KMS-11 (cell line): ENCODE measurements around the gene KMT2E.

Experiments
- H2AFZ ChIP-seq: fragments of 200-600 bp; sonication (generic); 2 replicates; pipeline ENCODE4 v1.6.1; 2016; ENCODE audit warnings: antibody characterized with exemption, mixed run types, low read depth
- H3K27ac ChIP-seq: fragments of 200-600 bp; sonication (generic); 2 replicates; pipeline ENCODE4 v1.6.1; 2016; ENCODE audit warnings: mild to moderate bottlenecking, mixed run types
- H3K27me3 ChIP-seq: fragments of 200-600 bp; sonication (generic); 2 replicates; pipeline ENCODE4 v1.6.1; 2017; ENCODE audit warnings: mild to moderate bottlenecking, low read depth, mixed run types, moderate library complexity; ENCODE audit not compliant: insufficient read depth
- H3K36me3 ChIP-seq: fragments of 200-600 bp; sonication (generic); 2 replicates; pipeline ENCODE4 v1.6.1; 2017; ENCODE audit warnings: mild to moderate bottlenecking, mixed run types; ENCODE audit not compliant: insufficient read depth
- H3K4me1 ChIP-seq: fragments of 200-600 bp; sonication (generic); 2 replicates; pipeline ENCODE4 v1.6.1; 2016; ENCODE audit warnings: mild to moderate bottlenecking, low read depth, mixed run types; ENCODE audit not compliant: poor library complexity, severe bottlenecking
- H3K4me2 ChIP-seq: fragments of 200-600 bp; sonication (generic); 2 replicates; pipeline ENCODE4 v1.7.0; 2016; ENCODE audit warnings: mild to moderate bottlenecking, mixed run types
- H3K4me3 ChIP-seq: fragments of 200-600 bp; sonication (generic); IDR thresholded peaks from 2 replicates; pipeline ENCODE4 v1.6.1; 2017; ENCODE audit warnings: low read depth, low read length, mixed read lengths; ENCODE audit not compliant: insufficient read depth
- H3K79me2 ChIP-seq: fragments of 200-600 bp; sonication (generic); 2 replicates; pipeline ENCODE4 v1.6.1; 2016; ENCODE audit warnings: low read depth, mixed run types; ENCODE audit not compliant: insufficient read depth
- H3K9ac ChIP-seq: fragments of 200-600 bp; sonication (generic); 2 replicates; pipeline ENCODE4 v1.6.1; 2016; ENCODE audit warnings: mild to moderate bottlenecking, mixed run types
- H4K20me1 ChIP-seq: fragments of 200-600 bp; sonication (generic); 2 replicates; pipeline ENCODE4 v1.6.1; 2016; ENCODE audit warnings: mild to moderate bottlenecking, mixed run types; ENCODE audit not compliant: insufficient read depth
- CTCF ChIP-seq: fragments of 200-600 bp; sonication (generic); conservative IDR thresholded peaks from 2 replicates; pipeline ENCODE4 v1.6.1; 2017; ENCODE audit warnings: low read depth, mild to moderate bottlenecking, antibody characterized with exemption, low read length, moderate library complexity, mixed read lengths

KMT2E gene

GRCh38 chr7:104967595-104967994, 46.4 kb upstream of the KMT2E start:
- TF ChIP-seq CTCF, result no peak
- Histone ChIP-seq H3K36me3 (no peaks in the 10 kb centered on the region), H3K27ac (no peak overlapping the region), H3K27me3 (no peaks in the 10 kb centered on the region), H4K20me1 (no peaks in the 10 kb centered on the region), H2AFZ (no peak overlapping the region), H3K4me1 (peaks cover 70% of the 10 kb centered on the region), H3K79me2 (no peaks in the 10 kb centered on the region), H3K4me3 (no peak overlapping the region), H3K4me2 (no peak overlapping the region), H3K9ac (no peak overlapping the region)

- Histone ChIP-seq H3K4me1 (peaks cover 60% of the 10 kb centered on the region), H3K4me2 (no peak overlapping the region), H3K9ac (no peak overlapping the region), H4K20me1 (no peaks in the 10 kb centered on the region), H3K27ac (no peak overlapping the region), H3K27me3 (no peaks in the 10 kb centered on the region), H2AFZ (no peak overlapping the region), H3K36me3 (no peaks in the 10 kb centered on the region), H3K4me3 (no peak overlapping the region), H3K79me2 (no peaks in the 10 kb centered on the region)
- TF ChIP-seq CTCF, result no peak
Observed at GRCh38 chr7:104968648-104969047, 45.4 kb upstream of the KMT2E start.

DNA sequence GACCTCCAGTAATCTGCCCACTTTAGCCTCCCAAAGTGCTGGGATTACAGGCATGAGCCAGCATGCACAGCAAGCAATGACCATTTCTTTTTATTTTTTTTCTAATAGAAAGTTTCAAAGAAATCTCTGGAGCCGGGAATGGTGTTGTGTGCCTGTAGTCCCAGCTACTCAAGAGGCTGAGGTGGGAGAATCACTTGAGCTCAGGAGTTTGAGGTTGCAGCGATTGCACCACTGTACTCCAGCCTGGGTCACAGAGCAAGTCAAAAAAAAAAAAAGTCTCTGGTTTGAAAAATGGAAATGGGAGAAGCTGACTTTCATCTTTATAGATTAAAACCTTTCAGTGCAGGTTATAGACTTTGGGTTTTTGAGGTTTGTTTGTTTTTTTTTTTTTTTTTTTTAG, 44.8 kb upstream of the KMT2E start:
- no peak overlapping the region for H2AFZ ChIP-seq
- no peaks in the 10 kb centered on the region for H4K20me1 ChIP-seq
- peaks cover 54% of the 10 kb centered on the region for H3K4me1 ChIP-seq
- no peak overlapping the region for H3K4me2 ChIP-seq
- TF ChIP-seq CTCF, result no peak
- H3K79me2 ChIP-seq, result no peaks in the 10 kb centered on the region
- H3K36me3 ChIP-seq, result no peaks in the 10 kb centered on the region
- H3K4me3 ChIP-seq, result no peak overlapping the region
- no peak overlapping the region for H3K9ac ChIP-seq
- H3K27ac ChIP-seq, result no peak overlapping the region
- H3K27me3 ChIP-seq, result no peaks in the 10 kb centered on the region

- no peak overlapping the region for H3K9ac ChIP-seq
Observed at GRCh38 chr7:104971290-104972071, 42.5 kb upstream of the KMT2E start.

More at GRCh38 chr7:104971290-104972071, 42.5 kb upstream of the KMT2E start:
- H3K4me2 ChIP-seq, result no peak overlapping the region
- no peak overlapping the region for H3K27ac ChIP-seq
- no peak for TF ChIP-seq CTCF
- no peaks in the 10 kb centered on the region for H3K36me3 ChIP-seq
- H3K79me2 ChIP-seq, result no peaks in the 10 kb centered on the region
- no peaks in the 10 kb centered on the region for H4K20me1 ChIP-seq
- H3K27me3 ChIP-seq, result no peaks in the 10 kb centered on the region
- no peak overlapping the region for H2AFZ ChIP-seq
- H3K4me1 ChIP-seq, result peaks cover 37% of the 10 kb centered on the region
- H3K4me3 ChIP-seq, result no peak overlapping the region
